ENCODE measurements around the gene LPP.

The LPP gene

GRCh38 chr3:188239035-188239434 lies 85.1 kb downstream of the LPP start:
- H3K4me3 ChIP-seq, result no peak overlapping the region
- H3K4me1 ChIP-seq, result no peaks in the 10 kb centered on the region; the same call in 1 of the 2 replicates
- no peaks in the 10 kb centered on the region for H3K9me3 ChIP-seq
- in situ Hi-C loops (cut with MboI; ENCODE audit: low sequenced_read_pairs), result no loop called here
- no peaks in the 10 kb centered on the region for H3K36me3 ChIP-seq (replicated peaks)
- no peak for DNase-seq (ENCODE audit: low spot score in 2 of 2)
- no peaks in the 10 kb centered on the region for H3K27me3 ChIP-seq (ENCODE audit: low read depth)

- Histone ChIP-seq H3K4me3 (no peak overlapping the region), H3K36me3 (replicated peaks) (no peaks in the 10 kb centered on the region), H3K27me3 (ENCODE audit: low read depth) (no peaks in the 10 kb centered on the region), H3K4me1 (no peaks in the 10 kb centered on the region; the same call in 1 of the 2 replicates), H3K9me3 (no peaks in the 10 kb centered on the region)
- in situ Hi-C loops (cut with MboI; ENCODE audit: low sequenced_read_pairs), result no loop called here
- DNase-seq (ENCODE audit: low spot score in 2 of 2), result no peak
Measured at GRCh38 chr3:188239577-188239976, 85.6 kb downstream of the LPP start.

- no peak for DNase-seq (ENCODE audit: low spot score in 2 of 2)
- in situ Hi-C loops (cut with MboI; ENCODE audit: low sequenced_read_pairs), result no loop called here
- Histone ChIP-seq H3K4me3 (no peak overlapping the region), H3K36me3 (replicated peaks) (no peaks in the 10 kb centered on the region), H3K27me3 (ENCODE audit: low read depth) (no peaks in the 10 kb centered on the region), H3K9me3 (no peaks in the 10 kb centered on the region), H3K4me1 (no peaks in the 10 kb centered on the region; the same call in 1 of the 2 replicates)
Measured at GRCh38 chr3:188240189-188240981, 86.4 kb downstream of the LPP start.

GRCh38 chr3:188241072-188241471 lies 87.1 kb downstream of the LPP start:
- no peaks in the 10 kb centered on the region for H3K9me3 ChIP-seq
- H3K4me3 ChIP-seq, result no peak overlapping the region
- in situ Hi-C loops (cut with MboI; ENCODE audit: low sequenced_read_pairs), result no loop called here
- no peaks in the 10 kb centered on the region for H3K27me3 ChIP-seq (ENCODE audit: low read depth)
- no peak for DNase-seq (ENCODE audit: low spot score in 2 of 2)
- no peaks in the 10 kb centered on the region for H3K36me3 ChIP-seq (replicated peaks)
- no peaks in the 10 kb centered on the region; the same call in 1 of the 2 replicates for H3K4me1 ChIP-seq

- H3K36me3 ChIP-seq (replicated peaks), result no peaks in the 10 kb centered on the region
- H3K4me3 ChIP-seq, result no peak overlapping the region
- no peaks in the 10 kb centered on the region for H3K27me3 ChIP-seq (ENCODE audit: low read depth)
- H3K4me1 ChIP-seq, result no peaks in the 10 kb centered on the region; the same call in 1 of the 2 replicates
- H3K9me3 ChIP-seq, result no peaks in the 10 kb centered on the region
- in situ Hi-C loops (cut with MboI; ENCODE audit: low sequenced_read_pairs), result no loop called here
- DNase-seq (ENCODE audit: low spot score in 2 of 2), result no peak
Measured at GRCh38 chr3:188241883-188242282, 87.9 kb downstream of the LPP start.

- no peaks in the 10 kb centered on the region; the same call in 1 of the 2 replicates for H3K4me1 ChIP-seq
Measured at GRCh38 chr3:188242436-188243123, 88.6 kb downstream of the LPP start.

GRCh38 chr3:188243124-188243795 lies 89.3 kb downstream of the LPP start:
- Histone ChIP-seq H3K4me1 (no peaks in the 10 kb centered on the region; the same call in 1 of the 2 replicates), H3K9me3 (no peaks in the 10 kb centered on the region), H3K27me3 (ENCODE audit: low read depth) (no peaks in the 10 kb centered on the region), H3K36me3 (replicated peaks) (no peaks in the 10 kb centered on the region), H3K4me3 (no peak overlapping the region)
- in situ Hi-C loops (cut with MboI; ENCODE audit: low sequenced_read_pairs), result no loop called here
- DNase-seq (ENCODE audit: low spot score in 2 of 2), result no peak

More at GRCh38 chr3:188242436-188243123, 88.6 kb downstream of the LPP start:
- Histone ChIP-seq H3K27me3 (ENCODE audit: low read depth) (no peaks in the 10 kb centered on the region), H3K9me3 (no peaks in the 10 kb centered on the region), H3K4me3 (no peak overlapping the region), H3K36me3 (replicated peaks) (no peaks in the 10 kb centered on the region)
- DNase-seq (ENCODE audit: low spot score in 2 of 2), result no peak
- in situ Hi-C loops (cut with MboI; ENCODE audit: low sequenced_read_pairs), result no loop called here

GRCh38 chr3:188244395-188244861 lies 90.5 kb downstream of the LPP start:
- DNase-seq (ENCODE audit: low spot score in 2 of 2), result no peak
- no peak overlapping the region for H3K4me3 ChIP-seq
- H3K27me3 ChIP-seq (ENCODE audit: low read depth), result no peaks in the 10 kb centered on the region
- in situ Hi-C loops (cut with MboI; ENCODE audit: low sequenced_read_pairs), result no loop called here
- no peaks in the 10 kb centered on the region for H3K4me1 ChIP-seq
- H3K9me3 ChIP-seq, result no peaks in the 10 kb centered on the region
- H3K36me3 ChIP-seq (replicated peaks), result no peaks in the 10 kb centered on the region

GRCh38 chr3:188246905-188247304 lies 92.9 kb downstream of the LPP start:
- no peaks in the 10 kb centered on the region for H3K27me3 ChIP-seq (ENCODE audit: low read depth)
- no peak overlapping the region for H3K4me3 ChIP-seq
- DNase-seq (ENCODE audit: low spot score in 2 of 2), result no peak
- H3K9me3 ChIP-seq, result no peaks in the 10 kb centered on the region
- H3K36me3 ChIP-seq (replicated peaks), result no peaks in the 10 kb centered on the region
- in situ Hi-C loops (cut with MboI; ENCODE audit: low sequenced_read_pairs), result no loop called here
- no peaks in the 10 kb centered on the region; the same call in 1 of the 2 replicates for H3K4me1 ChIP-seq

- no peak for DNase-seq (ENCODE audit: low spot score in 2 of 2)
- Histone ChIP-seq H3K27me3 (ENCODE audit: low read depth) (no peaks in the 10 kb centered on the region), H3K4me3 (no peak overlapping the region), H3K36me3 (replicated peaks) (no peaks in the 10 kb centered on the region), H3K9me3 (no peaks in the 10 kb centered on the region), H3K4me1 (no peaks in the 10 kb centered on the region; the same call in 1 of the 2 replicates)
- in situ Hi-C loops (cut with MboI; ENCODE audit: low sequenced_read_pairs), result no loop called here
Measured at GRCh38 chr3:188248036-188248561, 94.1 kb downstream of the LPP start.

- in situ Hi-C loops (cut with MboI; ENCODE audit: low sequenced_read_pairs), result no loop called here
- Histone ChIP-seq H3K4me1 (no peaks in the 10 kb centered on the region; the same call in 1 of the 2 replicates), H3K9me3 (no peaks in the 10 kb centered on the region), H3K36me3 (replicated peaks) (no peaks in the 10 kb centered on the region), H3K27me3 (ENCODE audit: low read depth) (no peaks in the 10 kb centered on the region), H3K4me3 (no peak overlapping the region)
- no peak for DNase-seq (ENCODE audit: low spot score in 2 of 2)
Measured at GRCh38 chr3:188253123-188253793, 99.3 kb downstream of the LPP start.

- DNase-seq (ENCODE audit: low spot score in 2 of 2), result no peak
- H3K36me3 ChIP-seq (replicated peaks), result no peaks in the 10 kb centered on the region
- H3K27me3 ChIP-seq (ENCODE audit: low read depth), result no peaks in the 10 kb centered on the region
- in situ Hi-C loops (cut with MboI; ENCODE audit: low sequenced_read_pairs), result no loop called here
- no peaks in the 10 kb centered on the region for H3K9me3 ChIP-seq
- no peaks in the 10 kb centered on the region; the same call in 1 of the 2 replicates for H3K4me1 ChIP-seq
- H3K4me3 ChIP-seq, result no peak overlapping the region
Measured at GRCh38 chr3:188253800-188254452, 100.0 kb downstream of the LPP start.

Measured in HAP-1 (cell line).